GM23248 (cell line): ENCODE measurements around the gene UBQLN4.

ENCODE experiments used
- EZH2 ChIP-seq: fragments of 200-600 bp; sonication (generic); IDR thresholded peaks from 2 replicates; pipeline ENCODE4 v1.6.1; 2018; ENCODE audit warnings: antibody characterized with exemption, mild to moderate bottlenecking; ENCODE audit not compliant: insufficient read depth, poor library complexity, severe bottlenecking
- EZH2phosphoT487 ChIP-seq: fragments of 200-600 bp; sonication (generic); IDR thresholded peaks from 2 replicates; pipeline ENCODE4 v1.6.1; 2018; ENCODE audit warnings: antibody characterized with exemption, moderate library complexity, mild to moderate bottlenecking, low read depth; ENCODE audit not compliant: insufficient read depth

DNA sequence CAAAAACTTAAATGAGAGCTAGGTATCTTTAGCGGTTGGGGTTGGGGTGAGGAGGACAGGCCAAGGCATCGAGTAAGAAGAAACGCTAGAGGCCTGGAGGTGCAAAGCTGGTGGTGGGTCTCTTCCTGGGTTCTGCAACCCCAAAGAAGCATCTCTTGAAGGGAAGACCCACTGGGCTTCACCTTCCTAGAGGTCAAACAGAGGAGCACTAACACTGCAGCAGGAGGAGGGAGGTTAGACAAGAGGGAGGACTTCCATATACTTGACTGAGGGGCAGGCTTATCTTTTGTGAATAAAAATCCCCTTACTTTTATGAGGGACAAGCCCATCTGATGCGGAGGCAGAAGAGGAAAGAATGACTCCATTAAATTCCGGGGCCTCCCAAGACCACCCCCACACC, 26.2 kb upstream of the UBQLN4 start:
- TF ChIP-seq EZH2phosphoT487 (no peak), EZH2 (no peak)
